HepG2 (cell line): ENCODE measurements around the gene GRID1. TPM values are rescaled to one million over a fixed set of nuclear protein-coding genes. Genes with fewer than 3 reads are reported as not detected.

Source experiments
- ATAC-seq: fragments of 200-7000 bp; cut with Tn5 transposase; 3 replicates; pipeline ENCODE4 v1.9.1; 2020; ENCODE audit warnings: mild to moderate bottlenecking, moderate library complexity
- BruUV-seq: library from RNA; stranded (reverse); fragments of 400-500 nt; replicated peaks from 2 replicates; lab custom pipeline; 2021; lab: Mats Ljungman, UMichigan
- CTCF ChIA-PET: fragments of 300-600 bp; formaldehyde crosslinking; extraction: SDS; loops from one replicate; lab custom pipeline; 2021; ENCODE audit warnings: low total read pairs, inconsistent platforms, low intra/inter-chr PET ratio; lab: Yijun Ruan, JAX
- POLR2A ChIA-PET: fragments of 350-600 bp; sonication (Branson Sonifier 250); formaldehyde crosslinking; loops from one replicate; lab custom pipeline; 2020; ENCODE audit warnings: antibody characterized with exemption, inconsistent platforms; lab: Yijun Ruan, JAX
- DNase-seq: peaks from one replicate; pipeline ENCODE4 v3.0.0-alpha.2; 2015; ENCODE audit warnings: low spot score
- FAIRE-seq: peaks from 3 replicates; lab custom pipeline; 2011; peaks lifted over from hg19 to GRCh38; lab: Jason Lieb, UNC
- H2AFZ ChIP-seq: one replicate; pipeline ENCODE4 v1.6.1; 2011; ENCODE audit warnings: low read length, inconsistent platforms
- H3K27ac ChIP-seq: fragments of 300-600 bp; 3 replicates; pipeline ENCODE4 v1.8.0; 2011; ENCODE audit warnings: mixed run types, mild to moderate bottlenecking, mixed read lengths, low read length, inconsistent platforms; ENCODE audit not compliant: insufficient read depth; ENCODE audit errors: extremely low read length
- H3K27me3 ChIP-seq, 2 experiments: fragments of 200-600 bp in 1 of 2; 2 replicates in 1 of 2; 3 replicates in 1 of 2; pipeline versions ENCODE4 v1.6.0 to v1.8.0; 2011; ENCODE audit warnings: low read length in 2 of 2, mild to moderate bottlenecking in 2 of 2, moderate library complexity in 2 of 2, inconsistent platforms in 1 of 2; ENCODE audit not compliant: insufficient read depth in 2 of 2, control insufficient read depth in 1 of 2
- H3K36me3 ChIP-seq, 2 experiments: fragments of 200-600 bp in 1 of 2; replicated peaks in 1 of 2; 2 replicates in 1 of 2; 3 replicates in 1 of 2; pipeline versions ENCODE4 v1.5.1 to v1.8.0; 2011; ENCODE audit warnings: low read length in 2 of 2, inconsistent platforms in 1 of 2; ENCODE audit not compliant: insufficient read depth in 2 of 2, control insufficient read depth in 1 of 2
- H3K4me1 ChIP-seq: 2 replicates; pipeline ENCODE4 v1.5.1; 2012; ENCODE audit warnings: low read length, inconsistent platforms; ENCODE audit not compliant: insufficient read depth
- H3K4me2 ChIP-seq: 2 replicates; pipeline ENCODE4 v1.6.0; 2011; ENCODE audit warnings: low read depth, low read length, inconsistent platforms
- H3K4me3 ChIP-seq, 3 experiments: fragments of 200-600 bp in 1 of 3; sonication (generic), shearing (Covaris generic) in 1 of 3; replicated peaks in 1 of 3; 2 replicates each; pipeline ENCODE4 v1.5.1; 2011 to 2016; ENCODE audit warnings: low read length in 3 of 3, inconsistent platforms in 2 of 3, low read depth in 2 of 3, mild to moderate bottlenecking in 2 of 3, control low read depth in 1 of 3, mixed read lengths in 1 of 3; ENCODE audit not compliant: insufficient read depth in 1 of 3
- H3K79me2 ChIP-seq: one replicate; pipeline ENCODE4 v1.6.1; 2011; ENCODE audit warnings: low read length, inconsistent platforms; ENCODE audit not compliant: insufficient read depth
- H3K9ac ChIP-seq: 2 replicates; pipeline ENCODE4 v1.6.0; 2011; ENCODE audit warnings: mild to moderate bottlenecking, low read depth, low read length, inconsistent platforms; ENCODE audit not compliant: insufficient read depth
- H3K9me3 ChIP-seq: 2 replicates; pipeline ENCODE4 v1.5.1; 2012; ENCODE audit warnings: mild to moderate bottlenecking, low read length
- H4K20me1 ChIP-seq: 2 replicates; pipeline ENCODE4 v1.6.0; 2011; ENCODE audit warnings: inconsistent platforms, mild to moderate bottlenecking, low read length, moderate library complexity; ENCODE audit not compliant: insufficient read depth
- CREB3 ChIP-seq: sonication (generic); formaldehyde crosslinking; IDR thresholded peaks from 2 replicates; pipeline ENCODE4 v1.5.0; 2020; ENCODE audit warnings: missing genetic modification reagents
- FOSL1 ChIP-seq: sonication (generic); formaldehyde crosslinking; IDR thresholded peaks from 2 replicates; pipeline ENCODE4 v1.9.0; 2021; ENCODE audit warnings: missing genetic modification reagents, borderline replicate concordance
- MAFF ChIP-seq: IDR thresholded peaks from 2 replicates; pipeline ENCODE4 v1.6.1; 2011; ENCODE audit warnings: low read depth, low read length, improper control_type of control experiment
- MEIS2 ChIP-seq: sonication (generic); formaldehyde crosslinking; IDR thresholded peaks from 2 replicates; pipeline ENCODE4 v1.9.0; 2021; ENCODE audit warnings: mild to moderate bottlenecking, missing genetic modification reagents
- NAIF1 ChIP-seq: sonication (generic); formaldehyde crosslinking; IDR thresholded peaks from 2 replicates; pipeline ENCODE4 v1.5.0; 2020; ENCODE audit warnings: mild to moderate bottlenecking, missing genetic modification reagents, borderline replicate concordance
- NFIC ChIP-seq: IDR thresholded peaks from 2 replicates; pipeline ENCODE4 v1.6.1; 2012; ENCODE audit warnings: mild to moderate bottlenecking, low read length, inconsistent platforms
- NR0B2 ChIP-seq: sonication (generic); formaldehyde crosslinking; IDR thresholded peaks from 2 replicates; pipeline ENCODE4 v1.4.0; 2020; ENCODE audit warnings: mild to moderate bottlenecking, missing genetic modification reagents
- POLR2AphosphoS5 ChIP-seq: IDR thresholded peaks from 2 replicates; pipeline ENCODE4 v1.6.1; 2012; ENCODE audit warnings: low read depth, low read length
- SIX1 ChIP-seq: sonication (generic); formaldehyde crosslinking; IDR thresholded peaks from 2 replicates; pipeline ENCODE4 v1.4.0; 2020; ENCODE audit warnings: missing genetic modification reagents, borderline replicate concordance
- ZBTB46 ChIP-seq: sonication (generic); formaldehyde crosslinking; IDR thresholded peaks from 2 replicates; pipeline ENCODE4 v1.4.0; 2020; ENCODE audit warnings: mild to moderate bottlenecking, missing genetic modification reagents, borderline replicate concordance
- ZFAT ChIP-seq: sonication (generic); formaldehyde crosslinking; conservative IDR thresholded peaks from 2 replicates; pipeline ENCODE4 v1.8.1; 2023; ENCODE audit warnings: missing genetic modification reagents, inconsistent platforms
- WGBS: methylation state at CpG from one replicate; pipeline ENCODE4 v1.1.6; 2017; ENCODE audit warnings: low lambda C conversion rate; 5-methylcytosine and 5-hydroxymethylcytosine counted together
- in situ Hi-C: cut with HindIII; loops from 2 replicates; pipeline ENCODE4 v1.10.0; 2017; ENCODE audit warnings: low pct_unique_long_range_greater_than_20kb; ENCODE audit not compliant: extremely low pct_ligation_motif_present
- intact Hi-C: fragments of 100-400 bp; cut with micrococcal nuclease; formaldehyde crosslinking; loops from one replicate; pipeline ENCODE4 v1.10.0; 2022; ENCODE audit not compliant: unreplicated experiment
- polyA plus RNA-seq, 8 experiments: library from polyadenylated mRNA; depleted of rRNA in 3 of 8; stranded (reverse) in 7 of 8; unstranded in 1 of 8; fragments of >200 nt; fragmentation: Illumina TruSeq in 4 of 8; extraction: Trizol in 4 of 8; gene quantifications; 2 replicates each; pipeline versions ENCODE4 v1.2.1 to v1.2.3, GENCODE V29; 2011 to 2016; ENCODE audit warnings: low read depth in 4 of 8, missing spikeins in 1 of 8, mixed read lengths in 1 of 8; ENCODE audit not compliant: insufficient read depth in 1 of 8
- total RNA-seq, 5 experiments: library from RNA; depleted of rRNA; stranded (reverse); fragments of >200 nt; fragmentation: Illumina TruSeq; extraction: Trizol; gene quantifications; 2 replicates each; pipeline ENCODE4 v1.2.3, GENCODE V29; 2016; ENCODE audit warnings: low read depth in 1 of 5

GRID1 gene
- total and polyA plus RNA-seq, 2 of the 13 experiments (the other 11 are each of a cell fraction or from before 2014, with no cell fraction given) = 0.05 TPM; not detected in 1

GRCh38 chr10:86232644-86233043, 134.0 kb downstream of the GRID1 start:
- H3K4me2 ChIP-seq = no peak overlapping the region
- intact Hi-C loops (no loop called here), in situ Hi-C loops (no loop called here)
- H3K79me2 ChIP-seq = no peaks in the 10 kb centered on the region
- H3K27me3 ChIP-seq = peaks cover 6 to 19% of the 10 kb centered on the region in 2 experiments
- POLR2A ChIA-PET = no interaction called here
- ATAC-seq (no peak), DNase-seq (no peak), FAIRE-seq (no peak)
- no peak overlapping the region for H3K9ac ChIP-seq
- CTCF ChIA-PET = no interaction called here
- H2AFZ ChIP-seq = no peak overlapping the region
- no peaks in the 10 kb centered on the region for H4K20me1 ChIP-seq
- H3K27ac ChIP-seq = no peak overlapping the region
- no peaks in the 10 kb centered on the region for H3K4me1 ChIP-seq
- no peaks in the 10 kb centered on the region for H3K36me3 ChIP-seq
- BruUV-seq = no TSS peak
- H3K9me3 ChIP-seq = no peaks in the 10 kb centered on the region
- WGBS = 0% methylated on average over 1 of the region's 1 CpG
- TF ChIP-seq FOSL1 (CRISPR knock-in tag) (no peak), MAFF (no peak), ZFAT (CRISPR knock-in tag) (no peak), ZBTB46 (no peak), SIX1 (CRISPR knock-in tag) (no peak), NR0B2 (no peak), POLR2AphosphoS5 (no peak), CREB3 (no peak), MEIS2 (CRISPR knock-in tag) (no peak), NFIC (no peak), NAIF1 (CRISPR knock-in tag) (no peak)
- H3K4me3 ChIP-seq = no peak overlapping the region
